Karpas-422 (cell line): ENCODE results near the gene CCDC33. TPM values are rescaled to one million over a fixed set of nuclear protein-coding genes. Genes with fewer than 3 reads are reported as not detected.

Experiments
- total RNA-seq: library from RNA; depleted of rRNA; stranded (reverse); fragments of >200 nt; shearing (Covaris generic); gene quantifications from 2 replicates; pipeline ENCODE4 v1.2.3, GENCODE V29; 2014; ENCODE audit warnings: low replicate concordance; rRNA removed

CCDC33 gene
- total RNA-seq, 1 experiment from 2014 or later: not detected

Other genes starting within 250 kb of the CCDC33 start
- 2.3 and 5.4 TPM in 2 replicates for gene STOML1, start 244.0 kb upstream of the CCDC33 start, total RNA-seq
- gene PML, start 241.6 kb upstream of the CCDC33 start, total RNA-seq: 15.4 and 21.5 TPM in 2 replicates
- not detected in 2 replicates for gene GOLGA6A, start 153.8 kb upstream of the CCDC33 start, total RNA-seq
- not detected in 2 replicates for gene ISLR2, start 105.7 kb upstream of the CCDC33 start, total RNA-seq
- not detected in 2 replicates for gene ISLR, start 62.6 kb upstream of the CCDC33 start, total RNA-seq
- gene STRA6, start 33.5 kb upstream of the CCDC33 start, total RNA-seq: 0.18 TPM in 1 of 2 replicates, not detected in the other
- gene CYP11A1, start 131.3 kb downstream of the CCDC33 start, total RNA-seq: not detected in 2 replicates
- 41.6 and 49.1 TPM in 2 replicates for gene SEMA7A, start 197.6 kb downstream of the CCDC33 start, total RNA-seq
- 71.3 and 84.2 TPM in 2 replicates for gene UBL7, start 224.8 kb downstream of the CCDC33 start, total RNA-seq